NCI-H2107 treated with DMSO at 0.1 percent for 48 hours (cell line): ENCODE results near the gene SNCA.

Experiments
- DNase-seq: peaks from one replicate; lab custom pipeline; 2025; ENCODE audit not compliant: unreplicated experiment; lab: John Stamatoyannopoulos, UW

The SNCA gene

GRCh38 chr4:89712141-89712540 lies 124.8 kb downstream of the SNCA start:
- DNase-seq, result no peak

GRCh38 chr4:89708903-89709421 lies 128.0 kb downstream of the SNCA start:
- DNase-seq, result peak; percentile 28

DNA sequence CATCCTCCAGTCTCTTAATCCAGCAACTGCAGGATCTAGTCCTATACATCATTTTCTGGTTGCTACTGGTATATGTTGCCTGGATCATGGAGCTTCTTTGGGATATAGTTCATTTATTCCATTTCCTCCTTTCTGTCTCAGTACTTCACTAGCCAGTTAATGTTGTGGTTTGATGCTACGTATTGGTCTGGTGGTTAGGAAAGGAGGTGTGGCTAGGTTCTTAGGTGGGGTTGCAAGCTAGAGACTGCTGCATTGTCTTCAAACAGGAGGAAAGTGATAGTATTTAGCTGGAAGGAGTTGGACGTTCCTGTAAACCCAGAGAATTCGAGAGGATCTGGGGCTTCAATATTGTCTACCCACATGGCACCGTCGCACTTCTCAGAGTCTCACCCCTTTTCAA lies 129.5 kb downstream of the SNCA start:
- DNase-seq, result no peak

GRCh38 chr4:89704651-89705395 lies 132.1 kb downstream of the SNCA start:
- DNase-seq, result no peak

DNA sequence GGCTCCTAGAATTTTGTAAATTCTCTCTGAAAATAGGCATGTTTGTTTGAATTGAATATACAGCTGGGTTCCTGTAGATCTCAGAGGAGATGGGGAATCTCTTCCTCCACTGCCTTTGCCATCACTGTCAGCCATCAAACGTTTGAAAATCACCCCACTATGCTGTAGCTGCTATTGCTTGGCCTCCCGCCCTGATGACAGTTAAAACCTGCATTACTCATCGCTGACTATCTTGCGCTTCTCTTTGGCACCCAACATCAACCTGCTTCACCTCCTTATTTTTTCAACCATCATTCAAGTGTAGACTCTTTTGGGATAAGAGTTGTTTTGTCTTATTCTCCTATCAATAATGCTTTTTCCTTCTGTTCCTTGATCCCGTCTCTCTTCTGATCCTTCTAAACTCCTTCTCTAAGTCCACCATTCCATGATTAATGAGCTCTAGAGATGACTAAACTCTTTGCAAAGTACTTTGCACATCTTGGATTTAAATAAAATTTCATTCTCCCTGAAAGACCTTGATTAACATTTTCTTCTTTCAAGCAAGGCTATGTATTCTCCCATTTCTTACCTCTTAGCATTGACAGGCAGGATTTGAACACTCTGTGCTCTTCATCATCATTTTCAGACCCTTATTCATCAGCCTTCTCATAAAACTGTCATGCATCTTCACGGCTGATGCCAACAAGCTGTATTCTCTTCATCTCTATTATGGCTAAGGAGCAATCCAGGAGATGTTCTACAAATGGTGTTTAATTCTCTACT lies 133.0 kb downstream of the SNCA start:
- DNase-seq, result no peak

DNA sequence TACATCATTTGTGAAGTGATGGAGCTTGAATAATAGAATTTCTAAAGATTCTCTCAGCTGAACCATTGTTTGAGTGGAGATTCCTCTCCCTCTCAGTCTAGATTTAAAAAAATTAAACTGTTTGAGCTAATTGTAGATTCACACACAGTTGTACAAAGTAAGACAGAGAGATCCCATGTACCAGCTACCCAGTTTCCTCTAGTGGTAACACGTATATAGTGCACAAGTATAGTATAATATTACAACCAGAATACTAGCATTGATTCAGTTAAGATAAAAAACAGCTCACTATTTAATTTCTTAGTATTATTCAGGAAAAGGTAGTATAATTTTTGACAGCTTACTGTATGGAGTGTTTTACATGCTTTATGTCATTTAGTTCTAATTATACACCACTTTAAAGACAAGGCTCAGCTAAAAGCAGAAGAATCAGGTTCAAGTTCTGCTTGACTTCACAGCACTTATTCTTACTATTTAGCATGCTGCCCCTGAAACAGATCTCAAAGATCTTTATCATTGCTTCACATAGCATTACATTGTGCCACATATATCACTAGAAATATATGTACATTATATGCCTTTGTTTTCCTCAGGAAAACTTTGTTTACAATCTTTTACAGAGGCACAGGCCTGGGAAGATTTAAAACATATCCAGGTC lies 136.1 kb downstream of the SNCA start:
- DNase-seq, result no peak

GRCh38 chr4:89685690-89686089 lies 151.3 kb downstream of the SNCA start:
- no peak for DNase-seq

DNA sequence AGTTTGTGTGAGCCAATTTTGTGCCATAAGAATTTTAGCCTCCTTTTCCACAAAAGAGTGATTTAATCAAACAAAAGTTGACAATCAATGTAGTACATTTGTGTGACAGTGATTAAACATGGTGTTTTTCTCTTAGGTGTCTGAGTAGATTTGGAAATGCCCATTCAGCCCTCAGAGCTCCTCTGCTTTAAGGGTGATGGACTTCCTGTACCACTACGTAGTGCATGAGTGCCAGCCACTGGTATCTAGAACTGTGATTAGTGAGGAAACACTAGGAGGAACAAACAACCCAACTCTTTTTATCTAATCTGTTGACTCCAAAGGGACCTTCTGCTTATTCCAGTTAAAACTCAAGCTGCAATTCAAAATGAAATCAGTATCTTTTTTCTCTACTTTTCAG lies 151.7 kb downstream of the SNCA start:
- DNase-seq, result no peak

DNA sequence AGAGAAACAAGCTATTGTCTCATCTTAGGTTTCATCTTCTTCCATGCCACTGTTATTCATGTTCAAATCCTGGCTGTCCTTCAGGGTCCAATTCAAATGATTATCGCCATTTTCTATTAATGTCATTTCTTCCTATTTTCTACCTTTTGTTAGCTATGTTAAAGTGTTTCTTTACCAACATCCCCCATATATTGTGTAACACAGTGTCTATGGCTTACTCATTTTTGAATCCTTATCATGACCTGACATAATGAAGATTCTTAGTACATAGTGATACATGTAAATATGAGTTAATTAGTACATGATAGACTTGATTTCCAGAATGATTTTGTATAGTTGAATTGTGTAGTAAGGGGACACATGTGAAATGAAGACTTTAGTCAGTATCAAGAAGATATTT lies 152.4 kb downstream of the SNCA start:
- DNase-seq, result no peak

DNA sequence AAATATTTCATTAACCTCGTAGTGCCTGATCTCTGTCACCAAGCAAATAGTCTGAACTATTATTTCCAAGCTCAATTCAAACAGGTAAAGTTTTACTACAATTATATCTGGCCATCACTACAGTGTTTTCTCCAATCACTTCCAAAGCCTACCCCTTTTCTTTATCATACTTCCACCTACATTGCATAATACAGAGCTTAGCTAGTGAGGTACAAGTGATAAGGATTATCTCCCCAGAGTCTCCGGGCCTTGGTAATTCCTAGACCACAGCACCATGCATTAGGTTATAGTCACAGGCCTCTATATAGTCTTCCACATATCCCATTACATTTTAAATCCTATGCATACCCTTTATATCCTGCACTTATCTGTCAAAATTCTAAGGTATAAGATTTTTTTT lies 154.2 kb downstream of the SNCA start:
- DNase-seq, result no peak

GRCh38 chr4:89681671-89682070 lies 155.3 kb downstream of the SNCA start:
- DNase-seq, result no peak

GRCh38 chr4:89681219-89681618 lies 155.7 kb downstream of the SNCA start:
- no peak for DNase-seq

DNA sequence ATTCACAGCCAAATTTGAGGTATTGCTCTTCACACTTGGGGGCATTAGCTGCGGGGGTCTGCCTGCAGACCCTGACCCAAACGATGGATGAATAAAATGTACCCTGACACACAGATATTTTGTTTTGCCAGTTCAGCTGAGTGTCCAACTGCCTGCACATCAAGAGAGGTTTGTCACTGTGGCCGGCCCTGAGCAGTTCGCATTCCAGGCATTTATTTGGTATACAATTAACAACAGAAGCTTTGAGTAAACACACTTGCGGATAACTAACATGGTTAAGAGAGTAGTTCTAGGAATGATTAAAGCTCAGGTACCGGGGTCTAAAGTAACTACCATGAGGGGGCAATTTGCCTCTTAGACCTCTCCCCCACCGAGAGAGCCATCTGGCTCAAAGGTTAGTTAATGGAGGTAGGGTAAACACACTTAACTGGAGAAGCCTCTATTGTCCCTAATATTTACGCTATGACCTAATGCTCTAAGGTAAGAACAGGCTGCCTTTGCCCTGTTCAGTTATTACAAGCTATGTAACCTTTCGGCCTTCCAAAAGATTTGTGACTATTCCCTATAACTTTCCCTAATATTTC lies 162.0 kb downstream of the SNCA start:
- DNase-seq, result no peak
